ENCODE data around the gene FAM3B. TPM values are rescaled to one million over a fixed set of nuclear protein-coding genes. Genes with fewer than 3 reads are reported as not detected.

FAM3B gene
- total RNA-seq, 2 donors from 2014 or later = 2.1 to 3.1 TPM

DNA sequence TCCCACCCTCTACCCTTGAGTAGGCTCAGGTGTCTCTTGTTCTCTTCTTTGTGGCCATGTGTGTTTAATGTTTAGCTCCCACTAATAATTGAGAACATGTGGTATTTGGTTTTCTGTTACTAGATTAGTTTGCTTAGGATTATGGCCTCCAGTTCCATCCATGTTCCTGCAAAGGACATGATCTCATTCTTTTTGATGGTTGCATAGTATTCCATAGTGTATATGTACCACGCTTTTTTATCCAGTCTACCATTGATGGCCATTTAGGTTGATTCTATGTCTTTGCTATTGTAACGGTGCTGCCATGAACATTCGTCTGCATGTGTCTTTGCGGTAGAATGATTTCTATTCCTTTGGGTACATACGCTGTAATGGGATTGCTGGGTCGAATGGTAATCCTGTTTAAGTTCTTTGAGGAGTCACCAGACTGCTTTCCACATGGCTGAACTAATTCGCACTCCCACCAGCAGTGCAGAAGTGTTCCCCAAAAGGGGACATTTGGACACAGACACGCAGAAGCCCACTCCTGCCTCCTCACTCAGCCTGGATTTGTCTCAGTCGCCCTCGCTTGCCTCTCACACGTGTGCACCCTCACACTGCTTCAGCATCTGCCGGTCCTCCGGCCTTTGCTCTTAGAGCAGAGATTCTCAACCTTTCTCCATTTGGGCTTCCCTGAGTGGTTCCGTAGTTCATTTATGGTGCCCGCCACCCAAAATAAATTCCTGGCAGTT lies 48.9 kb downstream of the FAM3B start:
- no peaks in the 10 kb centered on the region for H3K36me3 Mint-ChIP-seq (ENCODE audit: low read depth)
- no peak for TF ChIP-seq CTCF (conservative IDR thresholded peaks at IDR 0.05)
- no peaks in the 10 kb centered on the region for H3K36me3 ChIP-seq (ENCODE audit: control insufficient read depth, insufficient read depth, low read length)
- 96% methylated on average over 13 to 15 of the region's 15 CpGs for WGBS, 2 experiments (ENCODE audit: insufficient coverage in 1 of 2, insufficient read length in 1 of 2)
- H3K27ac Mint-ChIP-seq = no peak overlapping the region
- no peaks in the 10 kb centered on the region for H3K9me3 Mint-ChIP-seq
- H3K9me3 ChIP-seq (ENCODE audit: control insufficient read depth, low read length) = no peaks in the 10 kb centered on the region
- peaks cover 2% of the 10 kb centered on the region for H3K4me1 Mint-ChIP-seq
- peak; percentile 8 for DNase-seq
- no peak overlapping the region for H3K4me3 Mint-ChIP-seq
- H3K9ac ChIP-seq (ENCODE audit: extremely low read depth, low read length, poor library complexity, severe bottlenecking) = no peak overlapping the region
- H3K27ac ChIP-seq (ENCODE audit: low read depth, low read length) = no peak overlapping the region
- H3K4me3 ChIP-seq (ENCODE audit: low read length) = no peak overlapping the region
- H3K4me1 ChIP-seq (ENCODE audit: control insufficient read depth, insufficient read depth, low read length) = no peaks in the 10 kb centered on the region
- H3K27me3 ChIP-seq (ENCODE audit: control insufficient read depth, insufficient read depth, low read length, poor library complexity, severe bottlenecking) = no peaks in the 10 kb centered on the region
- peaks cover 5% of the 10 kb centered on the region for H3K27me3 Mint-ChIP-seq (ENCODE audit: insufficient read depth)

- Histone ChIP-seq H3K9ac (ENCODE audit: extremely low read depth, low read length, poor library complexity, severe bottlenecking) (no peak overlapping the region), H3K4me3 (ENCODE audit: low read length) (no peak overlapping the region), H3K36me3 (ENCODE audit: control insufficient read depth, insufficient read depth, low read length) (no peaks in the 10 kb centered on the region), H3K27me3 (ENCODE audit: control insufficient read depth, insufficient read depth, low read length, poor library complexity, severe bottlenecking) (no peaks in the 10 kb centered on the region), H3K9me3 (ENCODE audit: control insufficient read depth, low read length) (no peaks in the 10 kb centered on the region), H3K27ac (ENCODE audit: low read depth, low read length) (no peak overlapping the region), H3K4me1 (ENCODE audit: control insufficient read depth, insufficient read depth, low read length) (no peaks in the 10 kb centered on the region)
- H3K27ac Mint-ChIP-seq = no peak overlapping the region
- peaks cover 2% of the 10 kb centered on the region for H3K4me1 Mint-ChIP-seq
- no peaks in the 10 kb centered on the region for H3K9me3 Mint-ChIP-seq
- H3K4me3 Mint-ChIP-seq = no peak overlapping the region
- no peaks in the 10 kb centered on the region for H3K36me3 Mint-ChIP-seq (ENCODE audit: low read depth)
- H3K27me3 Mint-ChIP-seq (ENCODE audit: insufficient read depth) = peaks cover 5% of the 10 kb centered on the region
- peak; percentile 42 for DNase-seq
- 90 to 91% methylated on average over 8 to 12 of the region's 12 CpGs for WGBS, 2 experiments (ENCODE audit: insufficient coverage in 1 of 2, insufficient read length in 1 of 2)
- TF ChIP-seq CTCF (conservative IDR thresholded peaks at IDR 0.05) = no peak
Observed at GRCh38 chr21:41366522-41367151, 50.0 kb downstream of the FAM3B start.

GRCh38 chr21:41367301-41367944 lies 50.8 kb downstream of the FAM3B start:
- 77 to 78% methylated on average over 9 of the region's 9 CpGs for WGBS, 2 experiments (ENCODE audit: insufficient coverage in 1 of 2, insufficient read length in 1 of 2)
- no peaks in the 10 kb centered on the region for H3K9me3 Mint-ChIP-seq
- Histone ChIP-seq H3K36me3 (ENCODE audit: control insufficient read depth, insufficient read depth, low read length) (no peaks in the 10 kb centered on the region), H3K27ac (ENCODE audit: low read depth, low read length) (no peak overlapping the region), H3K9ac (ENCODE audit: extremely low read depth, low read length, poor library complexity, severe bottlenecking) (no peak overlapping the region), H3K9me3 (ENCODE audit: control insufficient read depth, low read length) (no peaks in the 10 kb centered on the region), H3K4me1 (ENCODE audit: control insufficient read depth, insufficient read depth, low read length) (no peaks in the 10 kb centered on the region), H3K27me3 (ENCODE audit: control insufficient read depth, insufficient read depth, low read length, poor library complexity, severe bottlenecking) (no peaks in the 10 kb centered on the region), H3K4me3 (ENCODE audit: low read length) (no peak overlapping the region)
- H3K4me1 Mint-ChIP-seq = peaks cover 2% of the 10 kb centered on the region
- peaks cover 5% of the 10 kb centered on the region for H3K27me3 Mint-ChIP-seq (ENCODE audit: insufficient read depth)
- no peak for DNase-seq
- H3K4me3 Mint-ChIP-seq = no peak overlapping the region
- TF ChIP-seq CTCF (conservative IDR thresholded peaks at IDR 0.05) = no peak
- no peaks in the 10 kb centered on the region for H3K36me3 Mint-ChIP-seq (ENCODE audit: low read depth)
- H3K27ac Mint-ChIP-seq = no peak overlapping the region
